Measurements from ENCODE around the gene ESYT1.

The ESYT1 gene

DNA sequence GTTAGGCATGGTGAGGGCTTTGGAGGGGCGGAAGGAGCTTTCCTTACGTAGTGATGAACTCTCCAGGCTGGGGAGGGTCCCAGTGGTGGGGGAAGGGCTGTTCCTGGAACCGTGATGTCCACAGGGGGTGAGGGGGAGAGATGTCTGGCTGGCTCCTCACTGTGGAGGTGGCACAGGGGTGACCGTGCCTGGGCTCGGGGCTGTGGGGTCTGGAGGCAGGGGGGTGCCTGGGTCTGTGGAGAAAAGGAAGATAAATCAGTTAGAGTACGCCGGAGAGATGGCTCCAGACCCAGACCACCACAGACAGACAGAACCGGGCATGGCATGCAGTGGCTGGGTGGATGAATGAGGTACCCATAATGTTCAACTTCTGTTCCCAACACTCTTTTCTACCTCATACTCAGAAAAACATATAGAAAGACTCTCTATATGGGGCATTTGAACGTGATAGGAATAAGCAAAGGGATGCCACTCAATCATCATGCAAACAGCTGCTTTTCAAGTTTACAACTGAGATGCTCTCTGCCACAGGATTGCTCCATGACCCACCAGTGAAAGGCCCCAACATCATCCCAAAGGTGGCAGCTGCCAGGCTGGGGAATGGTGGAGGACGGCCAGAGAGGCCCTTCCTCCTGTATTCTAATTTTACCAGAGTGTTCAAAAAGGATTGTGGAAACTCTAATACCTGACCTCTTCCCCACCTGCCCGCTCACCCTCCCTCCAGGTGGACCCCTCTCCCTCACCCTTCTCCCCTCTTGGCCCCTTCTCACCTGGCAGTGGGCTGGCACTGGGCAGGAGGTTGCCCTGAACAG lies 35.7 kb downstream of the ESYT1 start:
- no peak overlapping the region for H3K4me3 ChIP-seq (ENCODE audit: control insufficient read depth, low read depth, low read length)
- no peak for TF ChIP-seq CTCF (conservative IDR thresholded peaks at IDR 0.05; ENCODE audit: control insufficient read depth, insufficient read depth, low read depth, low read length)
- no peak for DNase-seq (ENCODE audit: low read depth)

- no peak for DNase-seq (ENCODE audit: low read depth)
- TF ChIP-seq CTCF (conservative IDR thresholded peaks at IDR 0.05; ENCODE audit: control insufficient read depth, insufficient read depth, low read depth, low read length) = no peak
- no peak overlapping the region for H3K4me3 ChIP-seq (ENCODE audit: control insufficient read depth, low read depth, low read length)
These were observed 36.3 kb downstream of the ESYT1 start for GRCh38 chr12:56164345-56164729.

GRCh38 chr12:56165369-56165768 lies 37.3 kb downstream of the ESYT1 start:
- TF ChIP-seq CTCF (conservative IDR thresholded peaks at IDR 0.05; ENCODE audit: control insufficient read depth, insufficient read depth, low read depth, low read length) = no peak

DNA sequence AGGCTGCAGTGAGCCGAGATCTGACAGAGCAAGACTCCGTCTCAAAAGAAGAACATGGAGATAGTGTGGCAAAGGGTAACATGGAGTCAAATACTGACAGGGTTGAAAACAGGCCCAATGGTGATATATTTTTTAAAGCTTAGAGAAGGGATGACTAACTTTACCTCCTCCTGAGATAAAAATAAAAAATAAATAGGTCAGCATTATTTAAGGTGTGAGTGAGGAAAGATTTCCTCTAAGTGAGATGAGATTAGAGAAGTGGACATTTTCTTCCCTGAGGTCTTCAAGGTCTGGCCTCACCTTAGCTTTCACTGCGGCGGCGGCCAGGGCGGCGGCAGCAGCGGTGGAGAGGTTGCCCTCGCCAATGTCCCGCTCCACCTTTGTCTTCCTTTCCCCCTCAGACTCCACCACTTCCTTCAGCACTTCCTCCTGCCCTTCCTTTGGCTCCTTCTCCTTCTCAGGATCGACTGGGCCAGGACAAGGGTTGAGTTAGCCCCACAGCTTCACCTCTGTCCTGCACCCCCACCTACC lies 41.2 kb downstream of the ESYT1 start:
- no peak overlapping the region for H3K4me3 ChIP-seq (ENCODE audit: control insufficient read depth, low read depth, low read length)
- no peak for DNase-seq (ENCODE audit: low read depth)
- TF ChIP-seq CTCF (conservative IDR thresholded peaks at IDR 0.05; ENCODE audit: control insufficient read depth, insufficient read depth, low read depth, low read length) = no peak

More at GRCh38 chr12:56165369-56165768, 37.3 kb downstream of the ESYT1 start:
- no peak overlapping the region for H3K4me3 ChIP-seq (ENCODE audit: control insufficient read depth, low read depth, low read length)
- DNase-seq (ENCODE audit: low read depth) = no peak

- H3K4me3 ChIP-seq (ENCODE audit: control insufficient read depth, low read depth, low read length) = no peak overlapping the region
- DNase-seq (ENCODE audit: low read depth) = no peak
- TF ChIP-seq CTCF (conservative IDR thresholded peaks at IDR 0.05; ENCODE audit: control insufficient read depth, insufficient read depth, low read depth, low read length) = no peak
These were observed 44.8 kb downstream of the ESYT1 start for GRCh38 chr12:56172839-56173238.

GRCh38 chr12:56178347-56178746 lies 50.3 kb downstream of the ESYT1 start:
- no peak for DNase-seq (ENCODE audit: low read depth)
- no peak for TF ChIP-seq CTCF (conservative IDR thresholded peaks at IDR 0.05; ENCODE audit: control insufficient read depth, insufficient read depth, low read depth, low read length)
- H3K4me3 ChIP-seq (ENCODE audit: control insufficient read depth, low read depth, low read length) = no peak overlapping the region
